Esophagus (tissue), 2 donors: ENCODE results near the gene EPHA2. TPM values are rescaled to one million over a fixed set of nuclear protein-coding genes. Genes with fewer than 3 reads are reported as not detected.
A peak's percentile ranks its signal among the peaks of the same experiment; 100 is the strongest.

Source experiments
- H3K27ac ChIP-seq, 2 donors: one replicate each; pipeline ENCODE4 v1.5.1; 2013; ENCODE audit warnings: low read depth in 2 of 2, mild to moderate bottlenecking in 2 of 2, inconsistent platforms in 1 of 2, low read length in 1 of 2, moderate library complexity in 1 of 2
- H3K27me3 ChIP-seq, 2 donors: one replicate each; pipeline ENCODE4 v1.6.1; 2013; ENCODE audit warnings: low read length in 2 of 2, control low read depth in 1 of 2, mild to moderate bottlenecking in 1 of 2; ENCODE audit not compliant: insufficient read depth in 2 of 2, control insufficient read depth in 1 of 2
- H3K36me3 ChIP-seq, 2 donors: one replicate each; pipeline ENCODE4 v1.6.1; 2013; ENCODE audit warnings: low read length in 1 of 2; ENCODE audit not compliant: control insufficient read depth in 2 of 2, insufficient read depth in 2 of 2
- H3K4me1 ChIP-seq, 2 donors: one replicate each; pipeline ENCODE4 v1.6.1; 2013; ENCODE audit warnings: low read length in 1 of 2; ENCODE audit not compliant: control insufficient read depth in 2 of 2, insufficient read depth in 2 of 2
- H3K4me3 ChIP-seq, 2 donors: one replicate each; pipeline ENCODE4 v1.5.1; 2013; ENCODE audit warnings: low read length in 2 of 2, mild to moderate bottlenecking in 2 of 2, low read depth in 1 of 2, moderate library complexity in 1 of 2
- H3K9me3 ChIP-seq, 2 donors: one replicate each; pipeline ENCODE4 v1.6.1; 2013; ENCODE audit warnings: mild to moderate bottlenecking in 2 of 2, low read depth in 1 of 2, low read length in 1 of 2, moderate library complexity in 1 of 2; ENCODE audit not compliant: control insufficient read depth in 2 of 2, insufficient read depth in 1 of 2
- WGBS, 2 donors: extraction: QIAGEN DNeasy Blood & Tissue Kit; methylation state at CpG; one replicate each; pipeline ENCODE4 v1.1.7; 2013; 5-methylcytosine and 5-hydroxymethylcytosine counted together
- polyA plus RNA-seq, 2 donors: library from polyadenylated mRNA; stranded (reverse); fragments of 200-250 nt; gene quantifications; one replicate each; pipeline ENCODE4 v1.2.3, GENCODE V29; 2013
- donor health status: healthy with polysubstance abuse.
- donor health status: Bipolar disorder and iron deficiency.

Gene EPHA2
- polyA plus RNA-seq, 2 donors: 111 to 133 TPM

GRCh38 chr1:16186655-16187235 lies 30.9 kb upstream of the EPHA2 start:
- 65 to 74% methylated on average over 9 of the region's 9 CpGs for WGBS, 2 donors
- H3K36me3 ChIP-seq: no peaks in the 10 kb centered on the region
- H3K27me3 ChIP-seq: no peaks in the 10 kb centered on the region
- no peak overlapping the region for H3K4me3 ChIP-seq
- no peaks in the 10 kb centered on the region for H3K9me3 ChIP-seq
- H3K27ac ChIP-seq: peak overlapping the region; percentile 76 to 82
- peaks cover 8 to 32% of the 10 kb centered on the region in 2 donors for H3K4me1 ChIP-seq

GRCh38 chr1:16184557-16185303 lies 28.9 kb upstream of the EPHA2 start:
- WGBS, 2 donors: 57 to 67% methylated on average over 10 of the region's 10 CpGs
- no peaks in the 10 kb centered on the region for H3K9me3 ChIP-seq
- no peaks in the 10 kb centered on the region for H3K27me3 ChIP-seq
- peak overlapping the region; percentile 34 to 40 for H3K4me3 ChIP-seq
- H3K36me3 ChIP-seq: no peaks in the 10 kb centered on the region
- H3K27ac ChIP-seq: peak overlapping the region; percentile 95 to 99
- H3K4me1 ChIP-seq: peaks cover 12 to 32% of the 10 kb centered on the region in 2 donors

GRCh38 chr1:16183765-16184556 lies 28.1 kb upstream of the EPHA2 start:
- Histone ChIP-seq H3K27ac (peak overlapping the region; percentile 95 to 99), H3K36me3 (no peaks in the 10 kb centered on the region), H3K4me1 (peaks cover 12 to 30% of the 10 kb centered on the region in 2 donors), H3K27me3 (no peaks in the 10 kb centered on the region), H3K4me3 (peak overlapping the region; percentile 34 to 40), H3K9me3 (no peaks in the 10 kb centered on the region)
- WGBS, 2 donors: 54 to 69% methylated on average over 19 of the region's 19 CpGs

GRCh38 chr1:16183179-16183578 lies 27.3 kb upstream of the EPHA2 start:
- peak overlapping the region; percentile 34 to 40 for H3K4me3 ChIP-seq
- no peaks in the 10 kb centered on the region for H3K27me3 ChIP-seq
- H3K27ac ChIP-seq: peak overlapping the region; percentile 95 to 99
- H3K36me3 ChIP-seq: no peaks in the 10 kb centered on the region
- H3K9me3 ChIP-seq: no peaks in the 10 kb centered on the region
- H3K4me1 ChIP-seq: peaks cover 12 to 30% of the 10 kb centered on the region in 2 donors
- 39 to 57% methylated on average over 13 of the region's 13 CpGs for WGBS, 2 donors

GRCh38 chr1:16181887-16182719 lies 26.2 kb upstream of the EPHA2 start:
- peak overlapping the region; percentile 92 to 95 for H3K27ac ChIP-seq
- H3K4me1 ChIP-seq: peaks cover 17 to 37% of the 10 kb centered on the region in 2 donors
- 44 to 52% methylated on average over 18 of the region's 18 CpGs for WGBS, 2 donors
- H3K4me3 ChIP-seq: peak overlapping the region in 1 of 2 donors; percentile 20
- H3K9me3 ChIP-seq: no peaks in the 10 kb centered on the region
- no peaks in the 10 kb centered on the region for H3K36me3 ChIP-seq
- no peaks in the 10 kb centered on the region for H3K27me3 ChIP-seq

- Histone ChIP-seq H3K27me3 (no peaks in the 10 kb centered on the region), H3K4me1 (peaks cover 17 to 39% of the 10 kb centered on the region in 2 donors), H3K36me3 (no peaks in the 10 kb centered on the region), H3K9me3 (no peaks in the 10 kb centered on the region), H3K4me3 (no peak overlapping the region), H3K27ac (peak overlapping the region; percentile 70 to 92)
- WGBS, 2 donors: 86 to 92% methylated on average over 13 of the region's 13 CpGs
Observed at GRCh38 chr1:16180291-16180824, 24.5 kb upstream of the EPHA2 start.

GRCh38 chr1:16178596-16179497 lies 23.0 kb upstream of the EPHA2 start:
- H3K9me3 ChIP-seq: no peaks in the 10 kb centered on the region
- no peak overlapping the region for H3K4me3 ChIP-seq
- H3K27ac ChIP-seq: peak overlapping the region; percentile 75 to 96
- H3K36me3 ChIP-seq: no peaks in the 10 kb centered on the region
- H3K4me1 ChIP-seq: peaks cover 19 to 49% of the 10 kb centered on the region in 2 donors
- WGBS, 2 donors: 61 to 66% methylated on average over 19 of the region's 19 CpGs
- H3K27me3 ChIP-seq: no peaks in the 10 kb centered on the region

- Histone ChIP-seq H3K27ac (peak overlapping the region; percentile 44 to 86), H3K9me3 (no peaks in the 10 kb centered on the region), H3K4me3 (no peak overlapping the region), H3K27me3 (no peaks in the 10 kb centered on the region), H3K4me1 (peaks cover 21 to 47% of the 10 kb centered on the region in 2 donors), H3K36me3 (no peaks in the 10 kb centered on the region)
- WGBS, 2 donors: 93 to 95% methylated on average over 4 of the region's 4 CpGs
Observed at GRCh38 chr1:16177306-16177705, 21.4 kb upstream of the EPHA2 start.
